Fibroblast of the conjunctiva (primary cell): Measurements from ENCODE around the gene TCL1A.
"Not testable (repeated sequence)": the region's sequence is repeated elsewhere in the genome, so short reads cannot be mapped to it uniquely, and the experiment has no call there.

Source experiments
- DNase-seq: peaks from one replicate; pipeline ENCODE4 v3.0.0-alpha.2; 2010; ENCODE audit warnings: low read depth

The TCL1A gene

GRCh38 chr14:95675486-95675885, 38.4 kb downstream of the TCL1A start:
- DNase-seq, result no peak

GRCh38 chr14:95674613-95675012, 39.3 kb downstream of the TCL1A start:
- no peak for DNase-seq

DNA sequence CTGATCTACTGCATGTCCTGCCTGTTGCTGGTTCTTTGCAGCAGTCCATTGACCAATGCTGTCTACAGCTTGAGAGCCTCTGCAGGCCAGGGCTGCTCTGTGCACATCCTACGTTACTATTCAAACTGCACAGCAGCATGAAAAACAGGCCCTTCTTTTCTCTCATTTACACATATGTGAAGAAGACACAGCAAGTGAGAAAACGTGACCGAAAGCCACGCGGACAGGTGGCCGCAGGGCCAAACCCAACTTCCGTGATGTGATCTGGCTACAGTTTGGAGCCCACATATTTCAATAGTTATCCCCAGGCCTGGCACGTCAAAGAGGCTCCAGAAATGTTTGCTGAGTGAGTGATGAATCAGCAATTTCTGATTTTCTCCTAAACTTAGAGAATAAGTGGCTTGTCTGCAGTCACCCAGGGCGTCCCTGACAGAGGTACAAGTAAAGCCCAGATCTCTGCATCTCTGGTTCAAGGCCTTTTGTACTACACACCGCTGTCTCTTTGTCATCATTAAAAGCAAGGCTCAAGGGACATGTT, 45.6 kb downstream of the TCL1A start:
- no peak for DNase-seq

DNA sequence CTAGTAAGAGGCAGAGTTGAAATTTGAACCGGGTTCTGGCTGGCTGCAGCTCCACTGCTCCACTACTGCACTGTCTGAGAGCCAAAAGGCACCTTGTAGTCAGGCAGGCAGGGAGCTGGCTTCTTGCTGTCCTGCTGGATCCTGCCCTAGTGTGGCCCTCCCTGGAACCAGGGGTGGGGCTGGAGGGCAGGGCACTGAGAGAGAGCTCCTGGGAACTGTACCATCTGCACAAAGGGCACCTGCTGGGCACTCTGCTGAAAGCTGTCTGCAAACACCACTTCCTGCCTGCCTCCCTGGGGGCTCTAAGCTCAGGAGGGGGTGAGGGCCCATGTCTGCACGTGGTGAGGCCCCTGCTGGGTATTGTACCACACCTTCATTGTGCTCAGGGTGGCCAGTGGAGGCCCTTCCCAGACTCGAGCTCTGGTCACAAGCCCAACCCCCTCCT, 46.7 kb downstream of the TCL1A start:
- no peak for DNase-seq

DNA sequence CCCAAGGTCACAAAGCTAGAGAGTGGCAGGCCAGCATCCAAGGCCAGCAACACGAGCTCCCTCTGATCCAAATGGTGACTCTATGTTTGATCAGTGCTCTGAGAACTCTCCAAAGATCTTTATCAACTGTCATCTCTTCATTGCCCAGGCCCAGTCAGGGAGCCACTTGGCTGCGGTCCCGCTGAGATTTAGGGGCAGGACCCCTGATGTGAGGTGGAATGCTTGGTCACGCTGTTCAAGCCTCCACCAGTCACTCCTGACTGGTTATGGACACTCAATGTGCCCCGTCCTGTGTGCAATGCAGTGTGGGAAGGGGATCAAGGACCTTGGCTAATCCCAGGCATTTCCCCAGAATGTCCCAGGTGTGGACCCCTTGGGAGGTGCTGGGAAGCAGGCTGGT, 47.5 kb downstream of the TCL1A start:
- DNase-seq, result no peak

DNA sequence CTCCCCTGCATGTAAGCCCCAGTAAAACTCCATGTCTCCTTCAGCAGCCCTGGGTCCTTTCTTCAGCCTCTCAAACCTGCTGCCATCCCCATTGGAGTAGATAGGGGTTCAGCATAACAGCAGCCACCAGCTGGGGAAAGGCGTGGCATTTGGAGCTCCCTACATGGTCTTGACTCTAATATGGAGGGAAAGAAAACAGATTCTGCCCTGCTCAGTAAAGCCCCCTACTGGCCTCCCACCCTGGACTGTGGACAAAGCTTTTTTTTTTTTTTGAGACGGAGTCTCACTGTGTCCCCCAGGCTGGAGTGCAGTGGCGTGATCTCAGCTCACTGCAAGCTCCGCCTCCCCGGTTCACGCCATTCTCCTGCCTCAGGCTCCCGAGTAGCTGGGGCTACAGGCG, 48.4 kb downstream of the TCL1A start:
- not testable (repeated sequence) for DNase-seq

DNA sequence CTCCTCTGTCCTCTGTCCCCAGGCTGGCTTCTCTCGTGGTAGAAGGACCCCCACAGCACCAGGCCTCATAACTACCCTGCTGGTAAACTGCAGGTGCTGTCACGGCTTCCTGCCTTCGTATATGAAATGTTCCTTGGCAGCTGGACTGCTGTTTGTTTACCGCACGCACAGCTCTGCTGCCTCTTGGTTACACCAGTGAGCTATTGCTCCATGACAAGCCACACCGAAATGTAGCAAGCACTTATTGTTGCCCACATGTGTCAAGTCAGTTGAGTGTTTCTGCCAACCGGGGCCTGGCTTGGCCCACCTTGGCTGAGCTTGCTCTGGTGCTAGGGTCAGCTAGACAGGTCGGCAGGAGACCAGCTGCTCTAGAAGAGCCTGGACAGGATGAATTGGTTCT, 49.4 kb downstream of the TCL1A start:
- DNase-seq, result no peak

DNA sequence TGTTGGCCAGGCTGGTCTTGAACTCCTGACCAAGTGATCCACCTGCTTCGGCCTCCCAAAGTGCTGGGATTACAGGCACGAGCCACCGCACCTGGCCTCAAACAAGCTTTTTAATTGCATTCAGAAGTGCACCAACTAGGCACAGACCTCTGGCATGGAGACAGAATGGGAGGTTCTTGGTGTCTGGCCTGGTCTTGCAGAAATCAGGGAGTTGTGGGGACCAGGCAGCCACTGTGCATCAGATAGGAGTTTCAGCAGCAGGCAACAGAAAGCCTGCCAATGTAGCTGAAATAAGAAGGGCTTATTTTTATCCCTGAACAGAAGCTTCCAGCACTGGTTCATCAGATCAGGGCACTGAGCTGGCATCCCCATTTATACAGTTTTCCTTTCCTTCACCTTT, 49.9 kb downstream of the TCL1A start:
- no peak for DNase-seq

DNA sequence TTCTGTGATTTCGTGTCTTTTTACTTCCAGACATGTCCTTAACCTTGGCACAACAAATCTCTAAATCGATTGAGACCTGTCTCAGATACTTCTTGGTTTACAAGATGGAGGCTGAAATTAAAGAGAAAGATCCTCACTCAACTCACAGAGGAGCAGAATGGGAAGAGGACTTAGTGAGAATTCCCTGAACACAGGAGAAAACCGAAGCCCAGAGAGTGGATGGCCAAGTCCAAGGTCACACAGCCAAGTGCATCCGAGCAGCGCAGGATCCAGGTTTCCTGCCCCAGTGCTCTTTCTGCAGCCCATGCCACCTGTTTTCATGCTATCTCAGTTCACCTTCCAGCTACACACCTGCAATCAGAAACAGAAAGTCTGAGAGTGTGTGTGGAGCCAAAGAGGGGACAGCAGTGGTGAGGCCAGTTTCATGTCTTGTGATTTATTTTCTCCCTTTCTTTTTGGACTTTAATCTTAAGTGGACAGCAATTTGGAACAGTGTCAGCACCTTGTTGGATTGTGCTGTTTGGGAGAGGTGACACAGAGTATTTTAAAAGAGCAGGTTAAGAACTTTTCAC, 50.6 kb downstream of the TCL1A start:
- no peak for DNase-seq

DNA sequence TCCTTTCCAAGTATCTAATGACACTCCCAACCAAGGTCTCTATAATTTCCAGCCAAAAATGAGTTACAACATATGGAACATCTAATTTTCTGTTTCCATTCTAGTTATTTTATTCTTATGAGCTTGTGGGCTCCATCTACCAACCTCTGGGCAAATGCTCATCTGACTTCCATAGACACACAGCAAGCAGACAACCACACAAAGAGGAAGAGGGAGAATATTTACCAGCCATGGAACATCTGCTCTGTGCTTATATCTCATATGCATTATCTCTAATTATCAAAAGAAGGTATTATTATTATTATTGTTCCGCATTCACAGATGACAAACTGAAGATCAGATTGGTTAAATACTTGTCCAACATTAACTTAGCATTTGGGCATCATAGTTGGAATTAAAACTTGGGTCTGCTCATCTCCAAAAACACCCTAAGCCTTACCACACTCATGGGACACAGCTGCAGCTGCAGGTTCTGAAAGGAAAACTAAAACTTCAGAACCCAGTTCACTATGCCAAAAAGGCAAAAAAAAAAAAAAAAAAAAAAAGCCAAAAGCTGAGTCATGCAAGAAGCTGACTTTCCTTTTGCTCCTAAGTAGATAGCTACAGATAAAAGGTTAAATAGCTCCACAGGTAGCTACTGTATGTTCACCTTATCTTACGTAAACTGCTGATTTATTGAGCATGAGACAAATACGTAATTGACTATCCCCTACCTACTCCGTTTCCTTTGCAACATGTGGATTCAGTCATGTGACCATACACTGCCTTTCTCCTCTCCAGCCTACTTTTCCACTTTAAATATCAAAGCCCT, 51.3 kb downstream of the TCL1A start:
- no peak for DNase-seq

GRCh38 chr14:95660651-95661515, 53.0 kb downstream of the TCL1A start:
- DNase-seq, result no peak

DNA sequence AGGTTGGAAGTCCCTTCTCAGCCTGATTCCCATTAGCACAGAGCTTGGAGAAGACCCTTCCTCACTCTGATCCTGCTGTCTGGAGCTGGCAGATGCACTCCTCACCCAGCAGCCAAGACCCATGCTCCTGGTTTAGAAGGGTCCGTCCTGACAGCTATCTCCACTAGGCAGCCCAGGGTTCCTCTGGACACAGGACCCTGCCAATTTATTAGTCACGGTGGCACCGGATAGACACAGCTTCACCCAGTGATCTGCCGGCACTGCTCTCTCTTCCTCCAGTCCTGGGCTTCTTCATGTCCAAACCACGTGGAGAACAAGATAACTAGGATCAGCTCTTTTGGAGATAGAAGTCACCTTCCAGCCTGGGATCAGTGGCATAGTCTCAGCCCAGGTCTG, 53.9 kb downstream of the TCL1A start:
- no peak for DNase-seq
